GM18499 (cell line): ENCODE results near the gene TRAPPC12.
"Not testable (repeated sequence)": the region's sequence is repeated elsewhere in the genome, so short reads cannot be mapped to it uniquely, and the experiment has no call there.

Source experiments
- ATAC-seq: cut with Tn5 transposase; IDR thresholded peaks from one replicate; pipeline ENCODE4 v1.9.1; 2021; ENCODE audit warnings: moderate number of reproducible peaks; ENCODE audit not compliant: insufficient read depth, unreplicated experiment

The TRAPPC12 gene

GRCh38 chr2:3450385-3451010 is 71.0 kb downstream of the TRAPPC12 start:
- ATAC-seq = no peak

- no peak for ATAC-seq
Observed at GRCh38 chr2:3451169-3451568, 71.7 kb downstream of the TRAPPC12 start.

GRCh38 chr2:3451926-3452671 is 72.6 kb downstream of the TRAPPC12 start:
- ATAC-seq = no peak

GRCh38 chr2:3453190-3453999 is 73.9 kb downstream of the TRAPPC12 start:
- ATAC-seq = no peak

GRCh38 chr2:3454005-3454404 is 74.5 kb downstream of the TRAPPC12 start:
- ATAC-seq = not testable (repeated sequence)

- ATAC-seq = no peak
Observed at GRCh38 chr2:3454802-3455201, 75.3 kb downstream of the TRAPPC12 start.

GRCh38 chr2:3456125-3456524 is 76.6 kb downstream of the TRAPPC12 start:
- no peak for ATAC-seq

- ATAC-seq = no peak
Observed at GRCh38 chr2:3457524-3458395, 78.3 kb downstream of the TRAPPC12 start.

- no peak for ATAC-seq
Observed at GRCh38 chr2:3458396-3459184, 79.1 kb downstream of the TRAPPC12 start.

- no peak for ATAC-seq
Observed at GRCh38 chr2:3459185-3460015, 79.9 kb downstream of the TRAPPC12 start.

GRCh38 chr2:3460156-3460555 is 80.7 kb downstream of the TRAPPC12 start:
- ATAC-seq = no peak

GRCh38 chr2:3460831-3461800 is 81.6 kb downstream of the TRAPPC12 start:
- no peak for ATAC-seq

GRCh38 chr2:3461801-3462492 is 82.5 kb downstream of the TRAPPC12 start:
- peak; percentile 55 for ATAC-seq

GRCh38 chr2:3462493-3463104 is 83.1 kb downstream of the TRAPPC12 start:
- no peak for ATAC-seq

- no peak for ATAC-seq
Observed at GRCh38 chr2:3463186-3463835, 83.8 kb downstream of the TRAPPC12 start.

- ATAC-seq = no peak
Observed at GRCh38 chr2:3463944-3464343, 84.5 kb downstream of the TRAPPC12 start.
